Coronary artery (tissue), 2 donors: ENCODE data around the gene PPM1E.

Source experiments
- DNase-seq: peaks from one replicate; pipeline ENCODE4 v3.0.0-alpha.2; 2017; ENCODE audit warnings: low spot score
- H3K27ac ChIP-seq, 2 donors: fragments of 200-600 bp; sonication (generic); one replicate each; pipeline ENCODE4 v1.5.1; 2016 to 2019
- H3K4me3 ChIP-seq: fragments of 200-600 bp; sonication (generic); 2 replicates; pipeline ENCODE4 v1.5.1; 2016; ENCODE audit warnings: mild to moderate bottlenecking, moderate library complexity
- CTCF ChIP-seq: fragments of 200-600 bp; sonication (generic); IDR thresholded peaks from one replicate; pipeline ENCODE4 v1.5.1; 2019; ENCODE audit warnings: antibody characterized with exemption

The PPM1E gene

DNA sequence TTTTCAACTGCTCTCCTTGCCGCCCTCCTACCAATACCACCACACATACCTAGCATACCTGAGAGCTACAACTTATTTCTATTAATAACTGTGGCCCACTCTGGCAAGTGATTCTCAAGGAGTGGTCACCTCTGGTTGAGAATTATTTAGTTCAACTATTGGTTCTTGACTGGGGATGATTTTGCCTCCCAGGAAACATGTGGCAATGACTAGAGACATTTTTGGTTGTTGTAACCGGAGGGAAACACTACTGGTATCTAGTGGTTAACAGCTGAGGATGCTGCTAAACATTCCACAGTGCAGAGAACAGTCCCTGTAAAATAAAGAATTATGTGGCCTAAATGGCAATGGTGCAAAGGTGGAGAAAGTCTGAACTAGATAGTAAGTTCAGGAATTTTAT is 254.4 kb downstream of the PPM1E start:
- DNase-seq: no peak
- Histone ChIP-seq H3K4me3 (no peak overlapping the region), H3K27ac (no peak overlapping the region)
- no peak for TF ChIP-seq CTCF

DNA sequence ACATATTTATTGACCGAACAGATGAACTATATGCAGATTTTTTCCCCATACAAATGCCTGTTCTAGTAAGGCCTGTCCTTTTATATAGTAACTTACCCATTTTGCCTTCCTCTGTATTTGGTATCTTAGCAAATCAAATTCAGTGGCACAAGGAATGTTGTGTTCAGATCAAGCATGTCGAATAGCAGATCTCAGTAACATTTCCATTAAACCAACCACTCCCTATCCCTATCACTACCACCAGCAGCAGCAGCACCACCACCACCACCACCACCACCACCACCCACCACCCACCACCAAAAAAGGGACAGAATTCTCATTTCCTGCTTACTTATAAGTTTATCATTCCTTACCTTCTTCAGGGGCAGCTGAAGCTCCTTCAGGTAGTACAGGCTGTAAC is 256.3 kb downstream of the PPM1E start:
- TF ChIP-seq CTCF: no peak
- Histone ChIP-seq H3K27ac (no peak overlapping the region), H3K4me3 (no peak overlapping the region)
- DNase-seq: no peak

GRCh38 chr17:59018019-59018418 is 262.4 kb downstream of the PPM1E start:
- no peak for TF ChIP-seq CTCF
- Histone ChIP-seq H3K4me3 (no peak overlapping the region), H3K27ac (no peak overlapping the region)
- DNase-seq: no peak

- no peak for TF ChIP-seq CTCF
- no peak for DNase-seq
Measured at GRCh38 chr17:59024916-59025315, 269.3 kb downstream of the PPM1E start.

GRCh38 chr17:59026176-59026939 is 270.7 kb downstream of the PPM1E start:
- Histone ChIP-seq H3K4me3 (no peak overlapping the region), H3K27ac (peak overlapping the region in 1 of 2 donors; percentile 16)
- no peak for DNase-seq
- no peak for TF ChIP-seq CTCF

More at GRCh38 chr17:59024916-59025315, 269.3 kb downstream of the PPM1E start:
- Histone ChIP-seq H3K4me3 (no peak overlapping the region), H3K27ac (no peak overlapping the region)

GRCh38 chr17:59027750-59028149 is 272.1 kb downstream of the PPM1E start:
- TF ChIP-seq CTCF: no peak
- Histone ChIP-seq H3K27ac (no peak overlapping the region), H3K4me3 (no peak overlapping the region)
- no peak for DNase-seq

- no peak for DNase-seq
- no peak overlapping the region for H3K27ac ChIP-seq
- no peak overlapping the region for H3K4me3 ChIP-seq
- no peak for TF ChIP-seq CTCF
Measured at GRCh38 chr17:59028328-59028727, 272.7 kb downstream of the PPM1E start.
